Activated T-helper 1 cell treated with anti-CD3 and anti-CD28 coated beads, Interleukin-12 subunit alpha, Interleukin-12 subunit beta, Interleukin-2, Interleukin-4 antibody, amounts not matched to agents 30 ng/mL and 10 ng/mL and 1 ng/mL, durations not matched to agents 14 hours and 24 hours and 36 hours (primary cell): Measurements from ENCODE around the gene PDLIM5. TPM values are rescaled to one million over a fixed set of nuclear protein-coding genes. Genes with fewer than 3 reads are reported as not detected.
"Not testable (repeated sequence)": the region's sequence is repeated elsewhere in the genome, so short reads cannot be mapped to it uniquely, and the experiment has no call there.

Source experiments
- DNase-seq: peaks from one replicate; pipeline ENCODE4 v3.0.0; 2021; ENCODE audit warnings: low spot score
- H3K27ac Mint-ChIP-seq: one replicate; pipeline ENCODE4 v1.8.0; 2021; ENCODE audit warnings: mild to moderate bottlenecking, mixed read lengths
- H3K27me3 Mint-ChIP-seq: one replicate; pipeline ENCODE4 v1.8.0; 2022; ENCODE audit warnings: mild to moderate bottlenecking, moderate library complexity, mixed read lengths; ENCODE audit not compliant: insufficient read depth
- H3K36me3 Mint-ChIP-seq: one replicate; pipeline ENCODE4 v1.8.0; 2021; ENCODE audit warnings: low read depth, mixed read lengths
- H3K4me1 Mint-ChIP-seq: one replicate; pipeline ENCODE4 v1.8.0; 2021; ENCODE audit warnings: low read depth, mixed read lengths
- H3K4me3 Mint-ChIP-seq: one replicate; pipeline ENCODE4 v1.8.0; 2021; ENCODE audit warnings: mild to moderate bottlenecking, moderate library complexity, mixed read lengths
- H3K9me3 Mint-ChIP-seq: one replicate; pipeline ENCODE4 v1.8.0; 2021; ENCODE audit warnings: mixed read lengths
- intact Hi-C: fragments of 100-400 bp; cut with micrococcal nuclease; formaldehyde crosslinking; loops from one replicate; pipeline ENCODE4 v1.15.1; 2024
- total RNA-seq: library from RNA; stranded (reverse); gene quantifications from 2 replicates; pipeline ENCODE4 v1.2.3, GENCODE V29; 2022

PDLIM5 gene, protein sequence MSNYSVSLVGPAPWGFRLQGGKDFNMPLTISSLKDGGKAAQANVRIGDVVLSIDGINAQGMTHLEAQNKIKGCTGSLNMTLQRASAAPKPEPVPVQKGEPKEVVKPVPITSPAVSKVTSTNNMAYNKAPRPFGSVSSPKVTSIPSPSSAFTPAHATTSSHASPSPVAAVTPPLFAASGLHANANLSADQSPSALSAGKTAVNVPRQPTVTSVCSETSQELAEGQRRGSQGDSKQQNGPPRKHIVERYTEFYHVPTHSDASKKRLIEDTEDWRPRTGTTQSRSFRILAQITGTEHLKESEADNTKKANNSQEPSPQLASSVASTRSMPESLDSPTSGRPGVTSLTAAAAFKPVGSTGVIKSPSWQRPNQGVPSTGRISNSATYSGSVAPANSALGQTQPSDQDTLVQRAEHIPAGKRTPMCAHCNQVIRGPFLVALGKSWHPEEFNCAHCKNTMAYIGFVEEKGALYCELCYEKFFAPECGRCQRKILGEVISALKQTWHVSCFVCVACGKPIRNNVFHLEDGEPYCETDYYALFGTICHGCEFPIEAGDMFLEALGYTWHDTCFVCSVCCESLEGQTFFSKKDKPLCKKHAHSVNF
- total RNA-seq, result 17.8 and 20.6 TPM in 2 replicates

- Mint-ChIP-seq H3K4me3 (peak within 1 kb of the TSS; percentile 85), H3K9me3 (no peaks in the 10 kb centered on the region), H3K27ac (peak within 1 kb of the TSS; percentile 8), H3K27me3 (peaks cover 38% of the 10 kb centered on the region), H3K36me3 (peaks cover 8% of the 10 kb centered on the region), H3K4me1 (peaks cover 25% of the 10 kb centered on the region)
- DNase-seq, result peak; percentile 86
- intact Hi-C loops, result loop anchor here (1.0 to 5.0 kb wide), 5 partner anchors 45 to 244 kb away; no protein-coding TSS in a partner anchor
Observed at GRCh38 chr4:94451695-94452475, at the start of gene PDLIM5. TSS of gene PDLIM5 (plus strand) at chr4:94451942. CDS start at chr4:94455289, 3,347 bp downstream.

GRCh38 chr4:94402439-94402838 lies 49.3 kb upstream of the PDLIM5 start:
- intact Hi-C loops, H3K27me3 Mint-ChIP-seq, H3K4me1 Mint-ChIP-seq, H3K27ac Mint-ChIP-seq, H3K9me3 Mint-ChIP-seq, DNase-seq, H3K4me3 Mint-ChIP-seq, H3K36me3 Mint-ChIP-seq: not testable (repeated sequence)

GRCh38 chr4:94403751-94404150 lies 48.0 kb upstream of the PDLIM5 start:
- H3K27ac Mint-ChIP-seq, result no peak overlapping the region
- peaks cover 5% of the 10 kb centered on the region for H3K27me3 Mint-ChIP-seq
- H3K4me1 Mint-ChIP-seq, result no peaks in the 10 kb centered on the region
- DNase-seq, result no peak
- intact Hi-C loops, result no loop called here
- no peaks in the 10 kb centered on the region for H3K9me3 Mint-ChIP-seq
- no peaks in the 10 kb centered on the region for H3K36me3 Mint-ChIP-seq
- no peak overlapping the region for H3K4me3 Mint-ChIP-seq

DNA sequence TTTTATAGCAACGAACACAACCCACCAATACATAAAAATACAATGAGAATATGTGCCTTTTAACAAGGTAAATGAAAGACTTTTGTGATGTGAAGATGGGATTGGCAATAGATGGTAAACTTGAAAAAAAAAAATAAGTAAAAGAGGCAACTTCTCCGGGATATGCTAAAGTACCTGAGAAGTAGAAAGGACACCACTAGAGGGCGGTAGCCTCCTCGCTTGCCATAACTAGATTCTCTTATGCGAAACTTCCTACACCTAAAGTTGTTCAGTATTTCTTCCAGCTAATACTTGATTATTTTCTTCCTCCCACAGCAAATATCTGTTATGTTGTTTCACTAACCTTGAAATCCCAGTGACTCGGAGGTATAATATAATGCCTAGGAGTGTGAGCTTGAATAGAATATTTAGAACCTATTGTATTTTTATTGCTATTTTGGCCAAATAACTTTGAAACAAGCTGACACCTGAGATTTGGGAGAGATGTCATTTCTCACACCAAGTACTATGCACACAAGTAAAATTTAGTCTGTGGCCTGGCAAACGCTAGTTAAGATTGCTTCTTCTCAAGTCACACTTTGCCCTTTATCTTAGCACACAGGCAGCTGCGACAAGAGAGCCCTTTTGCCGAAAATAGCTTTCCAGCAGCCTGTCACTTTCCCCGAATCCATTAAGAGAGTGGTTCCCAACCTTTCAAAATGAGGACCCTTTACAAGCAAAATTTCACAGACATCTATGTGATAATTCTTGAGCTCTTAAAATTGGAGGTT lies 44.9 kb upstream of the PDLIM5 start:
- peak; percentile 15 for DNase-seq
- H3K9me3 Mint-ChIP-seq, result no peaks in the 10 kb centered on the region
- no peaks in the 10 kb centered on the region for H3K4me1 Mint-ChIP-seq
- no peak overlapping the region for H3K4me3 Mint-ChIP-seq
- H3K36me3 Mint-ChIP-seq, result no peaks in the 10 kb centered on the region
- H3K27ac Mint-ChIP-seq, result no peak overlapping the region
- H3K27me3 Mint-ChIP-seq, result peaks cover 5% of the 10 kb centered on the region
- intact Hi-C loops, result loop anchor here (1.0 to 5.0 kb wide), 3 partner anchors 45 to 189 kb away; partner anchors contain the start of gene PDLIM5

DNA sequence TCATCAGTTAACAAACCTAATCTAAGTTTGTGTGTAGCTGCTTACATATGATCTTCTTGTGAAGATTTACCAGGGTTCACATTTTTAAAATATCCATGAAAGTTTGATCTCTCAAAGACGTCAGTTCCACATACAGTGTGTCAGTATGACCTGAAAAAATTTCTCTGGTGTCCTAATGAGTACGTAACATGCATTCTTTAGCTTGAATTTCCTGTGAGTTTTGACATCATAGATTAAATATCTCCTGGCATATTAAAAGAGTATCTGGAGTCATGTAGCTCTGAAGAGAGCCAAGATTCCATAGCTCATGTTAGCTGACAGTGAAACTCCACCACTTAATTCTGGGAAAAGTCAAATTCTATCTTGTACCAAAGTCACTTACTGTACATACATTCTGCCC lies 43.9 kb upstream of the PDLIM5 start:
- Mint-ChIP-seq H3K27me3 (peaks cover 7% of the 10 kb centered on the region), H3K27ac (no peak overlapping the region), H3K36me3 (no peaks in the 10 kb centered on the region), H3K4me3 (no peak overlapping the region), H3K9me3 (no peaks in the 10 kb centered on the region), H3K4me1 (no peaks in the 10 kb centered on the region)
- DNase-seq, result no peak
- intact Hi-C loops, result loop anchor here (5.0 kb wide), 1 partner anchor 44 kb away; the partner anchor contains the start of gene PDLIM5

DNA sequence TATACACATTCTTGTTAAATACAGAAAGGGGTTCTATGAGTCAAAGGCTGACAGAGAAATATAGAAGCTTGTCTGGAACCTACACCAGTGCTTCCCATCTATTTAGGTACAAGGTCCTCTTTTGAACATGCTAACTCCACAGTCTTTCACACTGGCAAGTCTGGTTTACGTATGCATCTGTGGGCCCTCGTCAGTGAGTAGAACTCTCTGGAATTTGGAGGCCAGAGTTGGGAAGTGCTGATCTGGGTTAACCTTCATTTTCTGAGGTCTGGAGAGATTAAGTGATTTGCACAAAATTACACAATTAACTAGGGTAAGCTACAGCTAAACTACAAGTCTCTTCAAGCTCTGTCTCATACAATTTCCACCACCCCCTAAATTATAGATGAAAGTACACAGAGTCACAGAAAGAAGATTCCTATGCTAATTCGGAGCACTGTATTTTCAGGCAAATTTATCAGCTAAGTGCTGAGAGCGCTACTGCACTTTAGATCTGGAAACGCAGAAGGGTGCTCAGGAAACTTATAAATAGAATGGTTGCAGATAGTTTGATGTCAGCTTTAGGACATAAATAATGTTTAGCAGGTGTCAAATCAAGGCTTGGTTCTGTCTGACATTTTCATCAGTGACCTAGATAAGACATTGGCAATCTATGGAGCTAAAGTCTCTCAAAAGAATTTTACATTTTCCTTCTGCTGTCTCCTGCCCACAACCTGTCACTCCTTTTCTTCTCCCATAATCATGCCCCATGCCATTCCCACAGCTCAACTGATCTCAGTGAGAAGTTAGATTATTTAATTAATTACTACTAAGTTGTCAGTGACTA lies 43.0 kb upstream of the PDLIM5 start:
- H3K4me1 Mint-ChIP-seq, result no peaks in the 10 kb centered on the region
- H3K27me3 Mint-ChIP-seq, result peaks cover 9% of the 10 kb centered on the region
- no peaks in the 10 kb centered on the region for H3K36me3 Mint-ChIP-seq
- no peak overlapping the region for H3K4me3 Mint-ChIP-seq
- H3K27ac Mint-ChIP-seq, result no peak overlapping the region
- no peak for DNase-seq
- H3K9me3 Mint-ChIP-seq, result no peaks in the 10 kb centered on the region
- intact Hi-C loops, result loop anchor here (5.0 kb wide), 1 partner anchor 44 kb away; the partner anchor contains the start of gene PDLIM5

- H3K4me1 Mint-ChIP-seq, result no peaks in the 10 kb centered on the region
- H3K9me3 Mint-ChIP-seq, result no peaks in the 10 kb centered on the region
- H3K4me3 Mint-ChIP-seq, result no peak overlapping the region
- H3K36me3 Mint-ChIP-seq, result no peaks in the 10 kb centered on the region
- peaks cover 10% of the 10 kb centered on the region for H3K27me3 Mint-ChIP-seq
- intact Hi-C loops, result loop anchor here (5.0 kb wide), 1 partner anchor 43 kb away; the partner anchor contains the start of gene PDLIM5
- no peak overlapping the region for H3K27ac Mint-ChIP-seq
- DNase-seq, result no peak
Observed at GRCh38 chr4:94409375-94409679, 42.4 kb upstream of the PDLIM5 start.

GRCh38 chr4:94409962-94410361 lies 41.8 kb upstream of the PDLIM5 start:
- H3K27me3 Mint-ChIP-seq, result peaks cover 13% of the 10 kb centered on the region
- H3K9me3 Mint-ChIP-seq, result no peaks in the 10 kb centered on the region
- no peaks in the 10 kb centered on the region for H3K4me1 Mint-ChIP-seq
- intact Hi-C loops, result loop anchor here (5.0 kb wide), 1 partner anchor 42 kb away; the partner anchor contains the start of gene PDLIM5
- no peak for DNase-seq
- H3K4me3 Mint-ChIP-seq, result no peak overlapping the region
- no peak overlapping the region for H3K27ac Mint-ChIP-seq
- H3K36me3 Mint-ChIP-seq, result no peaks in the 10 kb centered on the region

DNA sequence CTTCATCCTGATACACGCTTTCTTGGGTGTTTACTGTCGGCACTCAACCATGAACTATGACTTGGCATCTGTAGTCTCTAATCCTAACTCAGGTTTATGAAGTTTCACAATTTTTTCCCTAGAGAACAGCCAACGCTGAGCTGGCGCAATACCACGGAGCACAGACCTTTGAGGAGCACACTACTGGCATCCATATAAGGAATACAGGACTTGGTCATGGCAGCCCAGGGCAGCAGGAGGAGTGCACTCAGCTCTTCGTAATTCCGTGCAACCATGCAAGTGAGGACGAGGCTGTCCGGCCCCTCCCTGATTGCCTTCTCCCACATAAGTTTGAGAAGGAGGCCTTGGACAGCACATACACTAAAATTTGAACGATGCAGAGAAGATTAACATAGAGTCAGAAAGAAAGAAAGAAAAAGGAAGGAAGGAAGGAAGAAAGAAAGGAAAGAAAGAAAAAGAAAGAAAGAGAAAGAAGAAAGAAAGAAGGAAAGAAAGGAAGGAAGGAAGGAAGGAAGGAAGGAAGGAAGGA lies 41.0 kb upstream of the PDLIM5 start:
- no peaks in the 10 kb centered on the region for H3K9me3 Mint-ChIP-seq
- DNase-seq, result no peak
- H3K27ac Mint-ChIP-seq, result no peak overlapping the region
- H3K4me1 Mint-ChIP-seq, result no peaks in the 10 kb centered on the region
- peaks cover 15% of the 10 kb centered on the region for H3K27me3 Mint-ChIP-seq
- no peak overlapping the region for H3K4me3 Mint-ChIP-seq
- H3K36me3 Mint-ChIP-seq, result no peaks in the 10 kb centered on the region
- intact Hi-C loops, result no loop called here

DNA sequence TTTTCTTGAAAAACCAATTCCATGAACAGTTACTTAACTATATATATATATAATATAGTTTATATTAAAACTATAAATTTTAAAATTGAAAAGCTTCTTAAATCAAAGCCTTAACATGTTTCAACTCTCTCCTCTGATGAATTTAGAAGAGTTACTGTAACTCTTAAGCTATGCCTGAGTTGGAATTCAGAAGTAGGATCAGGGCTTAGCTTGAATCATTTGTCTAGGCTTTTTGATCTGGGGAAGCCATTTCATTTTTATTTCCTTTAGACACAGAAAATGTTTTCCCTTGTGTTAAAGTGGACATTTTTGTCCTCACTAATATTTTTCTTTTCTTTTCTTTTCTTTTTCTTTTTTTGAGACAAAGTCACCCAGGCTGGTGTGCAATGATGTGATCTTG lies 40.4 kb upstream of the PDLIM5 start:
- Mint-ChIP-seq H3K9me3 (no peaks in the 10 kb centered on the region), H3K27ac (no peak overlapping the region), H3K36me3 (no peaks in the 10 kb centered on the region), H3K4me3 (no peak overlapping the region), H3K4me1 (no peaks in the 10 kb centered on the region), H3K27me3 (peaks cover 15% of the 10 kb centered on the region)
- DNase-seq, result no peak
- intact Hi-C loops, result no loop called here

DNA sequence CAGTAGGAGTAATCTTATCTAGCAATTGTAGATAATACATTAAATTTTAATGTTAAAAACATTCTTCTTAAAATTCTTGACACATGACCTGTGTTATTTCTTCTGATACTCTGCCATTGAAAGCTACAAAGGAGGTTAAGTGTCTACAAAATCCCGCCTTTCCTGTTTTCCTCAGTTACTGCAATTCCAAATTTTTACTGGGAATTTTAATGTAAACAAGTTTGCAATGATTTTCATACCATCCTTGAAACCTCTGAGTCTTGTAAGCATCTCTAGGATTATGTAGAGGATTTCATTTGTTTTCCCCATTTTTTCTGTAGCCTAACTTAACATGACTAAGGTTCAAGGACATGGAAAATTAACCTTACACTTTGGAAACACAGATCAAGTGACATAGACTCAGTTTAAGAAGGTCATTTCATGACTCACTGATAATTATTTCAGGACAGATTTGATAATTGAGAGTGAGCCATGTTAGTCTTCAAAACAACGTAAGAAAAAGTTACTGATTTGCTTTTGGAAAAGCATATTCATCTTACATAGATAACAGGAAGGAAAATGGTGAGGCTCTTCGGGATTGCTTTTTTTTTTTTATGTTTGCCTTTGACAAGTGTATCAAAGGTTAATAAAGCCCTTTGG lies 39.6 kb upstream of the PDLIM5 start:
- no peak overlapping the region for H3K27ac Mint-ChIP-seq
- intact Hi-C loops, result no loop called here
- H3K27me3 Mint-ChIP-seq, result peaks cover 15% of the 10 kb centered on the region
- H3K4me1 Mint-ChIP-seq, result no peaks in the 10 kb centered on the region
- H3K4me3 Mint-ChIP-seq, result no peak overlapping the region
- H3K36me3 Mint-ChIP-seq, result no peaks in the 10 kb centered on the region
- no peaks in the 10 kb centered on the region for H3K9me3 Mint-ChIP-seq
- no peak for DNase-seq
